Transverse colon (tissue), 4 donors: ENCODE results near the gene ALG14. TPM values are rescaled to one million over a fixed set of nuclear protein-coding genes. Genes with fewer than 3 reads are reported as not detected.

Experiments
- DNase-seq: peaks from one replicate; pipeline ENCODE4 v3.0.0-alpha.2; 2019
- H3K27ac ChIP-seq, 4 donors: fragments of 200-600 bp; sonication (generic); 2 replicates each; pipeline ENCODE4 v1.5.1; 2016 to 2018; ENCODE audit warnings: inconsistent platforms in 4 of 4
- H3K27me3 ChIP-seq: fragments of 200-600 bp; sonication (generic); 2 replicates; pipeline ENCODE4 v1.5.1; 2017; ENCODE audit warnings: inconsistent platforms
- H3K36me3 ChIP-seq, 4 donors: fragments of 200-600 bp; sonication (generic); 2 replicates each; pipeline ENCODE4 v1.5.1; 2017 to 2019; ENCODE audit warnings: inconsistent platforms in 4 of 4
- H3K4me1 ChIP-seq, 4 donors: fragments of 200-600 bp; sonication (generic); 2 replicates each; pipeline ENCODE4 v1.5.1; 2017 to 2020; ENCODE audit warnings: inconsistent platforms in 4 of 4
- H3K4me3 ChIP-seq, 4 donors: fragments of 200-600 bp; sonication (generic); 1 replicate in 1 of 4; 2 replicates in 3 of 4; pipeline versions ENCODE4 v1.5.1 to v1.6.1; 2017 to 2019; ENCODE audit warnings: inconsistent platforms in 4 of 4
- H3K9me3 ChIP-seq, 2 donors: fragments of 200-600 bp; sonication (generic); 2 replicates each; pipeline ENCODE4 v1.5.1; 2017 to 2019; ENCODE audit warnings: inconsistent platforms in 2 of 2
- EP300 ChIP-seq: sonication (generic); formaldehyde crosslinking; IDR thresholded peaks from one replicate; pipeline ENCODE4 v1.6.1; 2017; ENCODE audit warnings: antibody characterized with exemption, low read depth
- POLR2A ChIP-seq: fragments of 450-650 bp; IDR thresholded peaks from one replicate; pipeline ENCODE4 v1.6.1; 2016; ENCODE audit warnings: antibody characterized with exemption, mild to moderate bottlenecking, moderate library complexity
- POLR2AphosphoS5 ChIP-seq, 3 donors: sonication (generic); formaldehyde crosslinking; IDR thresholded peaks; one replicate each; pipeline ENCODE4 v1.6.1; 2016; ENCODE audit warnings: antibody characterized with exemption in 3 of 3
- WGBS, 2 donors: methylation state at CpG; one replicate each; pipeline ENCODE4 v1.1.5; 2018; ENCODE audit warnings: low coverage in 1 of 2; 5-methylcytosine and 5-hydroxymethylcytosine counted together
- in situ Hi-C, 4 donors: fragments of 200-750 bp; cut with MboI; loops; one replicate each; pipeline versions ENCODE4 v1.15.0 to v1.15.1; 2017; ENCODE audit warnings: low sequenced_read_pairs in 3 of 4, low pct_ligation_motif_present in 1 of 4, low pct_unique_long_range_greater_than_20kb in 1 of 4
- intact Hi-C: fragments of 100-400 bp; cut with DNase I; formaldehyde crosslinking; loops from one replicate; pipeline ENCODE4 v1.15.1; 2023; ENCODE audit warnings: low total_unique reads
- total RNA-seq, 4 donors: library from RNA; depleted of rRNA; stranded (reverse); fragments of >200 nt; gene quantifications; one replicate each; pipeline ENCODE4 v1.1.0, GENCODE V29; 2016
- TF ChIP-seq, protein P1 (sequence below), 5 experiments: fragments of 200-600 bp in 3 of 5; fragments of 450-650 bp in 2 of 5; sonication (generic) in 3 of 5; IDR thresholded peaks; 1 replicate in 2 of 5; 2 replicates in 3 of 5; pipeline ENCODE4 v1.5.1; 2016 to 2017; ENCODE audit warnings: antibody characterized with exemption in 5 of 5, inconsistent platforms in 3 of 5, mild to moderate bottlenecking in 2 of 5, moderate library complexity in 1 of 5

The ALG14 gene
- total RNA-seq, 4 donors from 2014 or later, result 0.40 to 2.3 (median 2.2) TPM

DNA sequence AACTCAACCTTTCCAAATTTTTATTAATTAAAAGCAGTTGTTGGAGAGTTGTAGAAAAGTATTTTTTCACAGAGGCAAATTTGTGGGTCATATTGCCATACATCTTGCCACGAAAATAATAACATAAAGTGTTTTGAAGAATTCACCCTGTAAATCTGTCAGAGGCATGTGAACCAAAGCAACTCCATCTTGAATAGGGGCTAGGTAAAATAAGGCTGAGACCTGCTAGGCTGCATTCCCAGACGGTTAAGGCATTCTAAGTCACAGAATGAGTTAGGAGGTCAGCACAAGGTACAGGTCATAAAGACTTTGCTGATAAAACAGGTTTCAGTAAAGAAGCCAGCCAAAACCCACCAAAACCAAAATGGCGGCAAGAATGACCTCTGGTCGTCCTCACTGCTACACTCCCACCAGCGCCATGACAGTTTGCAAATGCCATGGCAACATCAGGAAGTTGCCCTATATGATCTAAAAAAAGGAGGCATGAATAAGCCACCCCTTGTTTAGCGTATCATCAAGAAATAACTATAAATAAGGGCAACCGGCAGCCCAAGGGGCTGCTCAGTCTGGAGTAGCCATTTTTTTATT is 141.4 kb downstream of the ALG14 start:
- WGBS, 2 donors, result 84 to 95% methylated on average over 6 to 7 of the region's 7 CpGs
- DNase-seq, result no peak
- Histone ChIP-seq H3K4me1 (peaks cover 0 to 45% (median 33%) of the 10 kb centered on the region in 4 donors), H3K4me3 (no peak overlapping the region), H3K9me3 (no peaks in the 10 kb centered on the region), H3K36me3 (no peaks in the 10 kb centered on the region), H3K27ac (peak overlapping the region in 1 of 4 donors; percentile 2), H3K27me3 (no peaks in the 10 kb centered on the region)
- intact Hi-C loops (no loop called here), in situ Hi-C loops (loop anchor here in 1 of 4 donors (25.0 kb wide), 1 partner anchor 106 kb away; no protein-coding TSS in a partner anchor)
- TF ChIP-seq, protein P1, sequence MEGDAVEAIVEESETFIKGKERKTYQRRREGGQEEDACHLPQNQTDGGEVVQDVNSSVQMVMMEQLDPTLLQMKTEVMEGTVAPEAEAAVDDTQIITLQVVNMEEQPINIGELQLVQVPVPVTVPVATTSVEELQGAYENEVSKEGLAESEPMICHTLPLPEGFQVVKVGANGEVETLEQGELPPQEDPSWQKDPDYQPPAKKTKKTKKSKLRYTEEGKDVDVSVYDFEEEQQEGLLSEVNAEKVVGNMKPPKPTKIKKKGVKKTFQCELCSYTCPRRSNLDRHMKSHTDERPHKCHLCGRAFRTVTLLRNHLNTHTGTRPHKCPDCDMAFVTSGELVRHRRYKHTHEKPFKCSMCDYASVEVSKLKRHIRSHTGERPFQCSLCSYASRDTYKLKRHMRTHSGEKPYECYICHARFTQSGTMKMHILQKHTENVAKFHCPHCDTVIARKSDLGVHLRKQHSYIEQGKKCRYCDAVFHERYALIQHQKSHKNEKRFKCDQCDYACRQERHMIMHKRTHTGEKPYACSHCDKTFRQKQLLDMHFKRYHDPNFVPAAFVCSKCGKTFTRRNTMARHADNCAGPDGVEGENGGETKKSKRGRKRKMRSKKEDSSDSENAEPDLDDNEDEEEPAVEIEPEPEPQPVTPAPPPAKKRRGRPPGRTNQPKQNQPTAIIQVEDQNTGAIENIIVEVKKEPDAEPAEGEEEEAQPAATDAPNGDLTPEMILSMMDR (IDR thresholded peaks at IDR 0.05), result no peak
- TF ChIP-seq POLR2AphosphoS5 (IDR thresholded peaks at IDR 0.05), result no peak
- TF ChIP-seq EP300, result no peak
- TF ChIP-seq POLR2A, result no peak

- TF ChIP-seq EP300, result no peak
- TF ChIP-seq POLR2AphosphoS5 (IDR thresholded peaks at IDR 0.05), result peak in 1 of 3 donors; percentile 45
- intact Hi-C loops, result no loop called here
- Histone ChIP-seq H3K4me3 (peak overlapping the region in 2 of 4 donors; percentile 81 to 85), H3K27ac (peak overlapping the region; percentile 96 to 99 (median 98)), H3K4me1 (peaks cover 0 to 50% (median 38%) of the 10 kb centered on the region in 4 donors), H3K27me3 (no peaks in the 10 kb centered on the region), H3K9me3 (no peaks in the 10 kb centered on the region), H3K36me3 (no peaks in the 10 kb centered on the region)
- peak; percentile 51 for DNase-seq
- WGBS, 2 donors, result 22 to 43% methylated on average over 5 to 11 of the region's 11 CpGs
- in situ Hi-C loops, result loop anchor here in 1 of 4 donors (25.0 kb wide), 1 partner anchor 108 kb away; no protein-coding TSS in a partner anchor
Measured at GRCh38 chr1:94929351-94930217, 143.2 kb downstream of the ALG14 start.

- TF ChIP-seq, protein P1 (IDR thresholded peaks at IDR 0.05), result no peak
- no peak for TF ChIP-seq POLR2A
- TF ChIP-seq EP300, result no peak
- no peak for TF ChIP-seq POLR2AphosphoS5 (IDR thresholded peaks at IDR 0.05)
- Histone ChIP-seq H3K27me3 (no peaks in the 10 kb centered on the region), H3K4me3 (peak overlapping the region in 3 of 4 donors; percentile 81 to 89 (median 85)), H3K36me3 (no peaks in the 10 kb centered on the region), H3K9me3 (no peaks in the 10 kb centered on the region), H3K4me1 (peaks cover 4 to 61% (median 49%) of the 10 kb centered on the region in 4 donors), H3K27ac (peak overlapping the region; percentile 96 to 99 (median 98))
- 41 to 56% methylated on average over 3 to 7 of the region's 7 CpGs for WGBS, 2 donors
- in situ Hi-C loops (loop anchor here in 1 of 4 donors (25.0 kb wide), 1 partner anchor 109 kb away; no protein-coding TSS in a partner anchor), intact Hi-C loops (no loop called here)
- DNase-seq, result no peak
Measured at GRCh38 chr1:94928293-94928939, 144.3 kb downstream of the ALG14 start.

- in situ Hi-C loops, result loop anchor here in 1 of 4 donors (25.0 kb wide), 1 partner anchor 110 kb away; no protein-coding TSS in a partner anchor
- Histone ChIP-seq H3K4me3 (peak overlapping the region; percentile 50 to 89 (median 83)), H3K4me1 (peaks cover 10 to 70% (median 57%) of the 10 kb centered on the region in 4 donors), H3K36me3 (no peaks in the 10 kb centered on the region), H3K27me3 (no peaks in the 10 kb centered on the region), H3K9me3 (no peaks in the 10 kb centered on the region), H3K27ac (peak overlapping the region; percentile 96 to 99 (median 98))
- 17 to 40% methylated on average over 4 to 24 of the region's 40 CpGs for WGBS, 2 donors
- intact Hi-C loops, result loop anchor here (2.0 kb wide), 1 partner anchor 73 kb away; no protein-coding TSS in a partner anchor
- peak; percentile 63 for DNase-seq
- TF ChIP-seq EP300, result no peak
- no peak for TF ChIP-seq POLR2AphosphoS5 (IDR thresholded peaks at IDR 0.05)
- TF ChIP-seq, protein P1 (IDR thresholded peaks at IDR 0.05), result no peak
Measured at GRCh38 chr1:94927405-94928175, 145.2 kb downstream of the ALG14 start.
